K562 (cell line): Measurements from ENCODE around the gene PPP2R1A. TPM values are rescaled to one million over a fixed set of nuclear protein-coding genes. Genes with fewer than 3 reads are reported as not detected.
A peak's percentile ranks its signal among the peaks of the same experiment; 100 is the strongest.

Source experiments
- ATAC-seq: fragments of 200-7000 bp; cut with Tn5 transposase; 3 replicates; pipeline ENCODE4 v1.9.1; 2020; ENCODE audit warnings: moderate library complexity
- BruUV-seq: library from RNA; stranded (reverse); fragments of 400-500 nt; replicated peaks from 2 replicates; lab custom pipeline; 2021; lab: Mats Ljungman, UMichigan
- CTCF ChIA-PET: fragments of 300-600 bp; formaldehyde crosslinking; extraction: SDS; loops from one replicate; lab custom pipeline; 2021; ENCODE audit warnings: low intra/inter-chr PET ratio; lab: Yijun Ruan, JAX
- POLR2A ChIA-PET: fragments of 300-600, 350-650 bp; sonication (Branson Sonifier 250); formaldehyde crosslinking; extraction: SDS; loops from one replicate; lab custom pipeline; 2021; ENCODE audit warnings: antibody characterized with exemption, inconsistent platforms; lab: Yijun Ruan, JAX
- DNase-seq, 4 experiments: peaks; one replicate each; pipeline versions ENCODE4 v3.0.0 to v3.0.0-alpha.2; 2011 to 2018; ENCODE audit warnings: low spot score in 3 of 4, mixed read lengths in 3 of 4; ENCODE audit errors: extremely low read depth in 1 of 4
- FAIRE-seq: peaks from 2 replicates; lab custom pipeline; 2011; peaks lifted over from hg19 to GRCh38; lab: Jason Lieb, UNC
- H2AFZ ChIP-seq: 2 replicates; pipeline ENCODE4 v1.6.0; 2011; ENCODE audit warnings: low read depth, low read length, control low read depth, inconsistent platforms
- H3K27ac ChIP-seq: fragments of 200-600 bp; 3 replicates; pipeline ENCODE4 v1.8.0; 2011; ENCODE audit warnings: low read depth, mild to moderate bottlenecking, control low read depth, inconsistent platforms, low read length, moderate library complexity, mixed read lengths; ENCODE audit errors: extremely low read depth
- H3K27me3 ChIP-seq, 2 experiments: fragments of 300-600 bp in 1 of 2; 2 replicates in 1 of 2; 3 replicates in 1 of 2; pipeline versions ENCODE4 v1.6.0 to v1.8.0; 2011; ENCODE audit warnings: inconsistent platforms in 2 of 2, low read length in 2 of 2, mild to moderate bottlenecking in 1 of 2, mixed read lengths in 1 of 2, moderate library complexity in 1 of 2; ENCODE audit not compliant: control insufficient read depth in 2 of 2, insufficient read depth in 2 of 2
- H3K36me3 ChIP-seq: fragments of 300-600 bp; 3 replicates; pipeline ENCODE4 v1.8.0; 2011; ENCODE audit warnings: mild to moderate bottlenecking, low read length, inconsistent platforms; ENCODE audit not compliant: control insufficient read depth, insufficient read depth
- H3K4me1 ChIP-seq, 2 experiments: fragments of 200-600 bp in 1 of 2; replicated peaks in 1 of 2; 2 replicates in 1 of 2; 3 replicates in 1 of 2; pipeline versions ENCODE4 v1.5.1 to v1.8.0; 2011; ENCODE audit warnings: inconsistent platforms in 2 of 2, low read length in 2 of 2, mild to moderate bottlenecking in 1 of 2, mixed read lengths in 1 of 2, moderate library complexity in 1 of 2; ENCODE audit not compliant: control insufficient read depth in 2 of 2, insufficient read depth in 2 of 2
- H3K4me2 ChIP-seq: 2 replicates; pipeline ENCODE4 v1.6.1; 2011; ENCODE audit warnings: low read length, control low read depth, inconsistent platforms, mixed read lengths; ENCODE audit not compliant: insufficient read depth
- H3K4me3 ChIP-seq: fragments of 200-600 bp; sonication (generic), shearing (Covaris generic); 2 replicates; pipeline ENCODE4 v1.5.1; 2016; ENCODE audit warnings: control low read depth, inconsistent platforms
- H3K79me2 ChIP-seq: fragments of 200-600 bp; 3 replicates; pipeline ENCODE4 v1.8.0; 2011; ENCODE audit warnings: low read length, inconsistent platforms; ENCODE audit not compliant: control insufficient read depth, insufficient read depth
- H3K9ac ChIP-seq, 2 experiments: 2 replicates each; pipeline versions ENCODE4 v1.6.0 to v1.6.1; 2011; ENCODE audit warnings: low read depth in 2 of 2, low read length in 2 of 2, control low read depth in 1 of 2, inconsistent platforms in 1 of 2, mild to moderate bottlenecking in 1 of 2, mixed read lengths in 1 of 2; ENCODE audit not compliant: insufficient read depth in 1 of 2
- H3K9me1 ChIP-seq: one replicate; pipeline ENCODE4 v1.6.0; 2011; ENCODE audit warnings: inconsistent platforms, mild to moderate bottlenecking, low read length, moderate library complexity; ENCODE audit not compliant: control insufficient read depth, insufficient read depth
- H3K9me3 ChIP-seq: replicated peaks from 2 replicates; pipeline ENCODE4 v1.5.1; 2011; ENCODE audit warnings: low read depth, low read length, inconsistent platforms; ENCODE audit not compliant: control insufficient read depth, insufficient read depth
- H4K20me1 ChIP-seq: replicated peaks from 2 replicates; pipeline ENCODE4 v1.6.1; 2011; ENCODE audit warnings: low read length, inconsistent platforms, mixed read lengths; ENCODE audit not compliant: control insufficient read depth, insufficient read depth
- DDX20 ChIP-seq: fragments of 450-650 bp; IDR thresholded peaks from 2 replicates; pipeline ENCODE4 v1.6.1; 2016; ENCODE audit warnings: missing genetic modification characterization, low read depth, mild to moderate bottlenecking, missing compliant biosample characterization, moderate library complexity
- FOXP4 ChIP-seq: sonication (generic); formaldehyde crosslinking; IDR thresholded peaks from 2 replicates; pipeline ENCODE4 v1.8.0; 2022; ENCODE audit warnings: mild to moderate bottlenecking, missing genetic modification reagents, borderline replicate concordance
- HCFC1 ChIP-seq: IDR thresholded peaks from 2 replicates; pipeline ENCODE4 v1.6.1; 2012; ENCODE audit warnings: low read depth, low read length, improper control_type of control experiment
- HDAC3 ChIP-seq: fragments of 450-650 bp; IDR thresholded peaks from 2 replicates; pipeline ENCODE4 v1.6.1; 2018; ENCODE audit warnings: borderline replicate concordance, mild to moderate bottlenecking, moderate library complexity; ENCODE audit not compliant: partially characterized antibody
- KDM4B ChIP-seq, 2 experiments: fragments of 450-650 bp in 1 of 2; sonication (generic) in 1 of 2; IDR thresholded peaks; 2 replicates each; pipeline ENCODE4 v1.6.1; 2016 to 2017; ENCODE audit warnings: borderline replicate concordance in 2 of 2, antibody characterized with exemption in 1 of 2, low read depth in 1 of 2, mild to moderate bottlenecking in 1 of 2
- MCM7 ChIP-seq, 2 experiments: fragments of 450-650 bp; IDR thresholded peaks; 2 replicates each; pipeline ENCODE4 v1.6.1; 2016 to 2018
- MTA1 ChIP-seq: fragments of 450-650 bp; IDR thresholded peaks from 2 replicates; pipeline ENCODE4 v1.6.1; 2017; ENCODE audit warnings: borderline replicate concordance
- NFYB ChIP-seq: IDR thresholded peaks from 2 replicates; pipeline ENCODE4 v1.6.1; 2011; ENCODE audit warnings: mild to moderate bottlenecking, moderate library complexity; ENCODE audit not compliant: insufficient read length; ENCODE audit errors: extremely low read depth
- POLR2B ChIP-seq: fragments of 450-650 bp; IDR thresholded peaks from 2 replicates; pipeline ENCODE4 v1.6.1; 2018; ENCODE audit warnings: low read depth; ENCODE audit not compliant: partially characterized antibody
- REST ChIP-seq, 2 experiments: fragments of 450-650 bp; formaldehyde crosslinking in 1 of 2; IDR thresholded peaks; 2 replicates each; pipeline versions ENCODE4 v1.4.0 to v1.6.1; 2014 to 2020; ENCODE audit warnings: mild to moderate bottlenecking in 2 of 2, borderline replicate concordance in 1 of 2, low read depth in 1 of 2
- TARDBP ChIP-seq: fragments of 450-650 bp; IDR thresholded peaks from 2 replicates; pipeline ENCODE4 v1.6.1; 2016
- ZNF212 ChIP-seq: fragments of 450-650 bp; formaldehyde crosslinking; IDR thresholded peaks from 2 replicates; pipeline ENCODE4 v1.4.0; 2020; ENCODE audit warnings: mild to moderate bottlenecking
- ZNF224 ChIP-seq: sonication (generic); formaldehyde crosslinking; IDR thresholded peaks from 2 replicates; pipeline ENCODE4 v1.8.0; 2022; ENCODE audit warnings: mild to moderate bottlenecking, missing genetic modification reagents
- ZZZ3 ChIP-seq: fragments of 450-650 bp; IDR thresholded peaks from 2 replicates; pipeline ENCODE4 v1.6.1; 2016; ENCODE audit warnings: antibody characterized with exemption, mild to moderate bottlenecking, moderate library complexity
- WGBS: fragments of 100-300 bp; shearing (Covaris generic); methylation state at CpG from one replicate; pipeline ENCODE4 v1.1.6; 2016; ENCODE audit warnings: low coverage, mixed read lengths; ENCODE audit not compliant: insufficient coverage; ENCODE audit errors: missing lambda C conversion rate; 5-methylcytosine and 5-hydroxymethylcytosine counted together
- in situ Hi-C: fragments of 300-500 bp; cut with MboI; formaldehyde crosslinking; loops from 4 replicates; pipeline ENCODE4 v1.15.0; 2018; ENCODE audit warnings: inconsistent platforms, mixed read lengths
- intact Hi-C: fragments of 100-400 bp; cut with micrococcal nuclease; formaldehyde crosslinking; loops from 2 replicates; pipeline ENCODE4 v1.14.2; 2022
- polyA plus RNA-seq, 8 experiments: library from polyadenylated mRNA; depleted of rRNA in 4 of 8; stranded (reverse) in 5 of 8; unstranded in 3 of 8; fragments of >200 nt; fragmentation: Nextera tagmentation in 2 of 8; fragmentation: Illumina TruSeq in 1 of 8; extraction: Ambion mirVana in 2 of 8; extraction: Trizol in 1 of 8; gene quantifications; 2 replicates each; pipeline versions ENCODE4 v1.2.1 to v1.2.3, GENCODE V29; 2011 to 2014; ENCODE audit warnings: inconsistent platforms in 1 of 8, missing spikeins in 1 of 8
- total RNA-seq, 7 experiments: library from RNA; depleted of rRNA in 6 of 7; stranded (reverse); fragments of >200 nt in 6 of 7; fragmentation: Illumina TruSeq in 2 of 7; extraction: Trizol in 2 of 7; gene quantifications; 2 replicates each; pipeline versions ENCODE4 v1.2.1 to v1.2.3, GENCODE V29; 2011 to 2021; ENCODE audit warnings: low replicate concordance in 1 of 7

PPP2R1A gene
- total and polyA plus RNA-seq, 9 of the 15 experiments (the other 6 are each of a cell fraction or from before 2014, with no cell fraction given): 10.1 to 211 (median 70.1) TPM

DNA sequence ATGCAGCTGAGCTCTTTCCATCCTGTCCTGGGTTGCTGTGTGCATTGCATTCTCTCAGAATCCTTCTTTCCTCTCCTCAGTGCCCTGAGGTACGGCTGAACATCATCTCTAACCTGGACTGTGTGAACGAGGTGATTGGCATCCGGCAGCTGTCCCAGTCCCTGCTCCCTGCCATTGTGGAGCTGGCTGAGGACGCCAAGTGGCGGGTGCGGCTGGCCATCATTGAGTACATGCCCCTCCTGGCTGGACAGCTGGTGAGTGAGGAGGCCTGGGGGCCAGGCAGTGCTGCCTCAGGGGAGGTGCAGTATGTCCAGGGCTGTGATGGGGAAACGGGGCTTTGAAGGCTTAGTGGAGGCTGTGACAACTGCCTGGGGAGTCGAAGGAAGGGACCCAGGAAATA lies 29.8 kb downstream of the PPP2R1A start:
- no peak overlapping the region for H3K4me3 ChIP-seq
- ChIA-PET POLR2A (interaction anchor here (1.1 to 1.2 kb wide), 2 partner anchors 17 to 20 kb away, joined by 4 read pairs; no protein-coding TSS in a partner anchor), CTCF (no interaction called here)
- H3K4me1 ChIP-seq: no peaks in the 10 kb centered on the region
- H4K20me1 ChIP-seq: 0 out of 2 replicates have a peak, but pooled peaks cover 4% of the 10 kb centered on the region
- peaks cover 98% of the 10 kb centered on the region for H3K36me3 ChIP-seq
- H3K9me3 ChIP-seq: no peaks in the 10 kb centered on the region
- in situ Hi-C loops: no loop called here
- H3K27ac ChIP-seq: no peak overlapping the region
- intact Hi-C loops: no loop called here
- no peak for DNase-seq
- H3K79me2 ChIP-seq: no peaks in the 10 kb centered on the region
- no peak for TF ChIP-seq HDAC3
- no peak for TF ChIP-seq ZZZ3
- TF ChIP-seq ZNF212 (CRISPR knock-in tag): no peak
- no peak for TF ChIP-seq MCM7 (IDR thresholded peaks at IDR 0.05)
- no peak for TF ChIP-seq FOXP4 (CRISPR knock-in tag)
- TF ChIP-seq MTA1: no peak
- no peak for TF ChIP-seq HCFC1
- no peak for TF ChIP-seq POLR2B
- no peak for TF ChIP-seq DDX20 (tag)
- no peak for TF ChIP-seq ZNF224 (CRISPR knock-in tag)
- no peak for TF ChIP-seq KDM4B (IDR thresholded peaks at IDR 0.05; ENCODE audit: borderline replicate concordance in 2 of 2, low read depth in 1 of 2)
- no peak for TF ChIP-seq REST (IDR thresholded peaks at IDR 0.05; ENCODE audit: borderline replicate concordance)
- no peak for TF ChIP-seq REST (CRISPR knock-in tag; IDR thresholded peaks at IDR 0.05; ENCODE audit: low read depth)
- no peak for TF ChIP-seq NFYB
- no peak for TF ChIP-seq TARDBP
- peak; percentile 29 for FAIRE-seq
- 97% methylated on average over 8 of the region's 8 CpGs for WGBS
- H3K27me3 ChIP-seq: no peaks in the 10 kb centered on the region
- no TSS peak for BruUV-seq
- H2AFZ ChIP-seq: no peak overlapping the region
- H3K9ac ChIP-seq: no peak overlapping the region
- ATAC-seq: no peak
- H3K4me2 ChIP-seq: no peak overlapping the region
- no peaks in the 10 kb centered on the region for H3K9me1 ChIP-seq
